NK-92 (cell line): ENCODE data around the gene ZNF563.
A peak's percentile ranks its signal among the peaks of the same experiment; 100 is the strongest.

Source experiments
- DNase-seq: peaks from one replicate; lab custom pipeline; 2025; ENCODE audit not compliant: unreplicated experiment; lab: John Stamatoyannopoulos, UW

Gene ZNF563

DNA sequence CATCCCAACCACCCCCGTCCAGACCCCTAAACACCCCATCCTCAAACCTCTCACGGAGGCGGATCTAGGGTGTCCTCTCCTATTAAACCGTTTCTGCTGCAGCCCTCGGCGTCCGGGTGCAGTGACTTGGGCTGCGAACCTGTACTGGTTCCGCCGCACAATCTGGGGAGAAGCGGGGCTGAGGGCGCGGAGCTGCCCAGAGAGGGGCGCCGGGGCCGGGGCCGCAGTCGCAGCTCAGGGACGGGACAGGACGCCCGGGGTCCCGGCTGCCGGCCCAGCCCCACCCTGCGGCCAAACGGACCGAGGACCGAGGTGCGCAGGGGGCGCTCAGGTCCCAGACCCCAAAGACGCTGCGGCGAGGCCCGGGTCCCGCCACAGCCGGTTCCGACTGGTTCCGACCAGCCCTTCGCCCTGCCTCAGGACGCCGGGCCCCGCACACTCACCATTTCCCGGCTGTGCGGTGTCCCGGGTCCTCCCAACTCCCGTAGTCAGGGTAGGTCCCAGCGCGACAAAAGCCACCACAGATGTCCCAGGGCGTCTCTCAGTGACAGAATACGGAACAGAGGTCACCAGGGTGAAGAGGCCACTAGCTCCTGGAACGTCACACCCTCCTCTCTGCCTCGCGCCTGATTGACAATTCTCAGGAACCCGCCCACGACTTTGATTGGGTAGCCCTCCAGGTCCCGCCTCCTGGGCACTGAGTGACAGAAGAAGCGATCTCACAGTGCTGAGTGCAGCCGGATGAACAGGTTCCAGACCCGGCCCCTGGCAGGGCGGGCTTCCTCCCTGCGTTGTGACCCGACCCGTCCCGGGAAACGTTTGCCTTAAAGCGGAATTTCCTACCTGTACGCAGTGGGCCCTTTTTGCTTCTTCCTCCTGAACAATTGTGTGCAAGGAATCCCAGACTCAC is 38.9 kb downstream of the ZNF563 start, which contains the start of gene ZNF44:
ZNF44 (minus strand) TSS at position 635 of the 910 bp plus-strand sequence; CDS start at position 446, 189 bp downstream.
- peak; percentile 78 for DNase-seq

DNA sequence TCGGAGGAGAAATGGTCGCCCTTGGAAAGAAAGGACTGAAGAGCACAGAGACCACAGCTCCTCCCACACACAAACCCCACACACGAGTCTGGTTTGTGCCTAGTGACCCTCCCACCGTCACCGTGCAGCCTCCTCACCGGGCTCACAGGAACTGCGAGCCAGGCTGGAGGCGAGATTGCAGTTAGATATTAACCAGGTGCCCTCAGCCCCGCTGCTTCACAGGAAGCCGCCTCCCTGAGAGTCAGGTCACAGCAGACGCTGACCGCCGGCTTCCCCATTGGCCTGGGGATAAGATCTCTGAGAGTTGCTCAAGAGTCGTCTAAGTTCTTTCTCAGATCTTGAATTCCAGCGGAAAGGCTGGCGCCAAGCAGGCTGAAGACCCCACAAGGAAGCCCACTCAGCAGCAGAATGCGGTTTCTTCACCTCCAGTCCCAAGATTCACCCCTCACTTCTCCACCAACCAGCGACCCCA is 39.6 kb downstream of the ZNF563 start:
- no peak for DNase-seq

DNA sequence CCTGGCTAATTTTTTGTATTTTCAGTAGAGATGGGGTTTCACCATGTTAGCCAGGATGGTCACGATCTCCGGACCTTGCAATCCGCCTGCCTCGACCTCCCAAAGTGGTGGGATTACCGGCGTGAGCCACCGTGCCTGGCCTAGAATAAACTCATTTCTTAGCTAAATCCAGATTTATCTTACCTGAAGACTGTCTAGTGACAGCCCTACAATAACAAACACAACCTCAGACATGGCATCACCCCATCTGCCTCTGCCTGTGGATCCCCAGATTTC is 43.7 kb downstream of the ZNF563 start:
- DNase-seq: no peak

DNA sequence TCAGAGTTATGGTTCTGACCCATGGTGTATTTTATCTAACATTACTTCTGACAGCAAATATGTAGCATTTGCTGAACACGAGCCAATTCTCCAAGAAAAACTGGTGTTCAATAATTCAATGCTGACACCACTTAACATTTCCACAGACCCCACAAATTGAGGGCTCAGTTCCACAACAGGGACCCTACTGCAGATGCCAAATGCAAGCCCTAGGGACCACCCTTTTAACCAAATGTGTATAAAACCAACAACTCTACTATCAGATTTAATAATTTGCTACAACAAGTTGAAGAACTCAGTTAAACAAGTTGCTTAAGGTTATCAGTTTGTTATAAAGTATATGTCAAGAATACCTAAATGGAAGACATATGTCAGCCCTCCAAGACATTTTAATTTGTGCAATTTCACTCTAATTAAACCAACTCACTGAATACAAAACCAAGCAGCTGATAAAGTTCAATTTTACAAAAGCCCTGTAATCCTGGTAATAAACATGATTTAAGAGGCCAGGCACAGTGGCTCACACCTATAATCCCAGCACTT is 45.4 kb downstream of the ZNF563 start:
- DNase-seq: no peak

DNA sequence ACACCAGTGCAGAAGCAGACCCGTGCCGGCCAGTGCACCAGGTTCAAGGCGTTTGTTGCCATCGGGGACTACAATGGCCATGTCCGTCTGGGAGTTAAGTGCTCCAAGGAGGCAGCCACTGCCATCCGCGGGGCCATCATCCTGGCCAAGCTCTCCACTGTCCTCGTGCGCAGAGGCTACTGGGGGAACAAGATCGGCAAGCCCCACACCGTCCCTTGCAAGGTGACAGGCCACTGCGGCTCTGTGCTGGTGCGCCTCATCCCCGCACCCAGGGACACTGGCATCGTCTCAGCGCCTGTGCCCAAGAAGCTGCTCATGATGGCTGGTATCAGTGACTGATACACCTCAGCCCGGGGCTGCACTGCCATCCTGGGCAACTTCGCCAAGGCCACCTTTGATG is 48.8 kb downstream of the ZNF563 start:
- no peak for DNase-seq

DNA sequence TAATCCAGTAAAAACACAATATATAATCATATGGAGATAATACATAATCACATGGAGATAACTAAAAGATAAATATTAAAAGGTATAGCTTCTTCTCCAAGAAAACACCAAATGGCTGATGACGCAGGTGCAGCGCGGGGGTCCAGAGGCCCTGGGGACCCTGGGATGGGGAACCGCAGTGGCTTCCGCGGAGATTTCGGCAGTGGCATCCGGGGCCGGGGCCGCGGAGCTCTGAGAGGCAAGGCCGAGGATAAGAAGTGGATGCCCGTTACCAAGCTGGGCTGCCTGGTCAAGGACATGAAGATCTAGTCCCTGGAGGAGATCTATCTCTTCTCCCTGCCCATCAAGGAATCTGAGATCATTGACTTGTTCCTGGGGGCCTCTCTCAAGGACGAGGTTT is 49.2 kb downstream of the ZNF563 start:
- no peak for DNase-seq

DNA sequence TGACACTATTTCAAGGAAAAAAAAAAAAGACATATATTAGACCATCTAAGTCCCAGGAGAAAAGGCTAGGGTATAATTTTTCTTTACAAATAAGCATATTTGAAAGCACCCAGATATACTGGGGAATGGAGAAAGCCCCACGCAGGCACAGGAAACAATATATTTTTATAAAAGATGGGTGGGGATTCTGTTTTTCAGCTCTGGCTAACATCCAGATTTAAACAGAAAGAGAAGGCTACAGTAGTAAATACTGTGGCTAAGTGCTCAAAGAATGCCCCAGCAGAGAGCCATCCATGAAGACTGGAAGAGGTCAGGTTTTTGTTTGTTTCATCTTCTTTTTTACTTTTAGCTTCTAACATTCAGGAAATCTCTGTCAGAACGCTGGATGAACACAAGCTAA is 54.7 kb downstream of the ZNF563 start:
- no peak for DNase-seq

DNA sequence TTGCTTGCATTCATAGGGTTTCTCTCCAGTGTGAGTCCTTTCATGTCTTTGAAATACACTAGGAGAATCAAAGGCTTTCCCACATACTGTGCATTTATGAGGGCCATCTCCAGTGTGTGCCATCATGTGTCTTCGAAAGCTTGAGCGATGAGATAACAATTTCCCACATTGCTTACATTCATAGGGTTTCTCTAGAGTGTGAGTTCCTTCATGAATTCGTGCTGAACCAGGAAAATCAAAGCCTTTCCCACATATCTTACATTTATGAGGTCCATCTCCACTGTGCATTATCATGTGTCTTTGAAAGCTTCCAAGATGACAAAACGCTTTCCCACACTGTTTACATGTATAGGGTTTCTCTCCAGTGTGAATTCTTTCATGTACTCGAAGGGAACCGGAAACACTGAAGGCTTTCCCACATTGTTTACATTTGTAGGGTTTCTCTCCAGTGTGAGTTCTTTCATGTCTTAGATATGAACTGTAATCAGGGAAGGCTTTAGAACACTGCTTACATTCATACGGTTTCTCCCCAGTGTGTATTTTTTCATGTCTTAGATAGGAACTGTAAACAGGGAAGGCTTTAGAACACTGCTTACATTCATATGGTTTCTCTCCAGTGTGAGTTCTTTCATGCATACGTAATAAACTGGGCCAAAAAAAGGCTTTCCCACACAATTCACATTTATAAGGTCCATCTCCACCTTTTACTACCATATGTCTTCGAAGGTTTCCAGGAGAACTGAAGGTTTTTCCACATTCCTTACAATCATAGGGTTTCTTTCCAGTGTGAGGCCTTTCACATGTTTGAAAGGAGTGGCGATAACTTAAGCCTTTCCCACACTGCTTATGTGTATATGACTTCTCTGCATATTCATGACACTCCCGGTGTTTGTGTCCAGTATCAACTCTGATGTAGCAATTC is 60.2 kb downstream of the ZNF563 start:
- no peak for DNase-seq

DNA sequence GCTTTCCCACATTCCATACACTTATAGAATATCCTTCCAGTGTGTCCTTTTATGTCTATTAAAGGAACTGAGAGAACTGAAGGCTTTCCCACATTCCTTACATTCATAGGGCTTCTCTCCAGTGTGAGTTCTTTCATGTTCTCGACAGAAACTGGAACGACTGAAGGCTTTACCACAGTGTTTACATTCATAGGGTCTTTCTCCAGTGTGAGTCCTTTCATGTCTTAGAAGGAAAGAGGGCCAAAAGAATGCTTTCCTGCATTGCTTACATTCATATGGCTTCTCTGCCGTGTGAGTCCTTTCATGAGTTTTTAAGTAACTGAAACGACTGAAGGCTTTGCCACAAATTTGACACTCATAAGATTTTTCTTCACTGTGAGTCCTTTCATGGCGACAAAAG is 61.0 kb downstream of the ZNF563 start:
- DNase-seq: no peak

DNA sequence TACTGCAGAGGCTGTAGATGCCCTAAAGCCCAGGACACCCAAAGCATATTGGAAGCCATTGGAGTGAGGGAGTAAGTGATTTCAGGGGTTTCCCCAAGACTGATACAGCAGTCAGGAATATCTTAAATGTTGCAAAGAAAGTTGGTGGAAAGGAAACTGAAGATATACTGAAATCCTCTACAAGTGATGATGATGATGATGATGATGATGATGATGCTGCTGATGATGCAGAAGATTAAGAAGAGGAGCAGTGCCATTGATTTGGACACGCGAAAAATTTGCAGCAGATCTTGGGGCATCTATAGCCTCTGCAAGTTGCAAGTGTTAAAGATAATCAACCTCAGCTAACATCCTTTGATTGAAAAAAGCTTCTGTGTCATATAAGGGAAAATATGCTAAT is 62.6 kb downstream of the ZNF563 start:
- DNase-seq: no peak
